Measurements from ENCODE around the gene PEX10.
"Not testable (repeated sequence)": the region's sequence is repeated elsewhere in the genome, so short reads cannot be mapped to it uniquely, and the experiment has no call there.

Gene PEX10

GRCh38 chr1:2412395-2412772 lies at the start of gene PEX10:
Gene PEX10 (minus strand): TSS chr1:2412564. CDS start chr1:2412502, 62 bp downstream.
- peak; percentile 95 for DNase-seq

- no peak for DNase-seq
These were observed 48.8 kb upstream of the PEX10 start for GRCh38 chr1:2460996-2461751.

- no peak for DNase-seq
These were observed 47.8 kb upstream of the PEX10 start for GRCh38 chr1:2460203-2460602.

GRCh38 chr1:2459757-2460156 lies 47.4 kb upstream of the PEX10 start:
- DNase-seq: no peak

GRCh38 chr1:2459102-2459753 lies 46.9 kb upstream of the PEX10 start:
- DNase-seq: not testable (repeated sequence)

- no peak for DNase-seq
These were observed 46.3 kb upstream of the PEX10 start for GRCh38 chr1:2458687-2459086.

- no peak for DNase-seq
These were observed 45.1 kb upstream of the PEX10 start for GRCh38 chr1:2457444-2457843.

- DNase-seq: no peak
These were observed 43.4 kb upstream of the PEX10 start for GRCh38 chr1:2455757-2456156.

GRCh38 chr1:2454227-2454626 lies 41.9 kb upstream of the PEX10 start:
- no peak for DNase-seq

GRCh38 chr1:2452932-2453315 lies 40.6 kb upstream of the PEX10 start:
- no peak for DNase-seq

- peak; percentile 42 for DNase-seq
These were observed 40.0 kb upstream of the PEX10 start for GRCh38 chr1:2452201-2452931.

- no peak for DNase-seq
These were observed 39.4 kb upstream of the PEX10 start for GRCh38 chr1:2451741-2452140.

- DNase-seq: no peak
These were observed 37.5 kb upstream of the PEX10 start for GRCh38 chr1:2449636-2450454.

- no peak for DNase-seq
These were observed 35.7 kb upstream of the PEX10 start for GRCh38 chr1:2448098-2448445.

- no peak for DNase-seq
These were observed 35.1 kb upstream of the PEX10 start for GRCh38 chr1:2447276-2448097.

- DNase-seq: no peak
These were observed 34.5 kb upstream of the PEX10 start for GRCh38 chr1:2446861-2447260.

GRCh38 chr1:2446394-2446793 lies 34.0 kb upstream of the PEX10 start:
- no peak for DNase-seq

GRCh38 chr1:2445823-2446215 lies 33.5 kb upstream of the PEX10 start:
- DNase-seq: no peak

- DNase-seq: no peak
These were observed 32.9 kb upstream of the PEX10 start for GRCh38 chr1:2445162-2445822.

- DNase-seq: no peak
These were observed 31.8 kb upstream of the PEX10 start for GRCh38 chr1:2444138-2444591.

- DNase-seq: peak; percentile 4
These were observed 31.1 kb upstream of the PEX10 start for GRCh38 chr1:2443277-2444137.
